ENCODE measurements around the gene IL15RA.

DNA sequence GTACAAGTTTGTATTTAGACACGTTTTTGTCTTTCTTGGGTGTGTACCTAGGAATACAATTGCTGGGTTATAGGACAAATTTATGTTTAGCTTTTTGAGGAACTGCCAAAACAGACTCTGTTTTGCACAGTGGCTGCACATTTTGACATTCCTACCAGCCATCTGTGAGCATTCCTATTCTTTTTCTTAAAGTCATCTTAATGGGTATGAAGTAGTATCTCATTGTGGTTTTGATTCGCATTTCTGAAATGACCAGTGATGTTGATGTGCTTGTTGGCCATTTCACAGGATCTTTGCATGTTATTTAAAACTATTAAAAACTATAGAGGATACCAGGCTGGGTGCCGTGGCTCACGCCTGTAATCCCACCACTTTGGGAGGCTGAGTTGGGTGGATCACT lies 32.6 kb upstream of the IL15RA start:
- TF ChIP-seq, protein P1, sequence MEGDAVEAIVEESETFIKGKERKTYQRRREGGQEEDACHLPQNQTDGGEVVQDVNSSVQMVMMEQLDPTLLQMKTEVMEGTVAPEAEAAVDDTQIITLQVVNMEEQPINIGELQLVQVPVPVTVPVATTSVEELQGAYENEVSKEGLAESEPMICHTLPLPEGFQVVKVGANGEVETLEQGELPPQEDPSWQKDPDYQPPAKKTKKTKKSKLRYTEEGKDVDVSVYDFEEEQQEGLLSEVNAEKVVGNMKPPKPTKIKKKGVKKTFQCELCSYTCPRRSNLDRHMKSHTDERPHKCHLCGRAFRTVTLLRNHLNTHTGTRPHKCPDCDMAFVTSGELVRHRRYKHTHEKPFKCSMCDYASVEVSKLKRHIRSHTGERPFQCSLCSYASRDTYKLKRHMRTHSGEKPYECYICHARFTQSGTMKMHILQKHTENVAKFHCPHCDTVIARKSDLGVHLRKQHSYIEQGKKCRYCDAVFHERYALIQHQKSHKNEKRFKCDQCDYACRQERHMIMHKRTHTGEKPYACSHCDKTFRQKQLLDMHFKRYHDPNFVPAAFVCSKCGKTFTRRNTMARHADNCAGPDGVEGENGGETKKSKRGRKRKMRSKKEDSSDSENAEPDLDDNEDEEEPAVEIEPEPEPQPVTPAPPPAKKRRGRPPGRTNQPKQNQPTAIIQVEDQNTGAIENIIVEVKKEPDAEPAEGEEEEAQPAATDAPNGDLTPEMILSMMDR (IDR thresholded peaks at IDR 0.05) = no peak
- no peak for TF ChIP-seq POLR2A (IDR thresholded peaks at IDR 0.05)

Data from thyroid gland (tissue), 4 donors.